Smooth muscle cell (in vitro differentiated cells): Measurements from ENCODE around the gene FGF22. TPM values are rescaled to one million over a fixed set of nuclear protein-coding genes. Genes with fewer than 3 reads are reported as not detected.
"Not testable (repeated sequence)": the region's sequence is repeated elsewhere in the genome, so short reads cannot be mapped to it uniquely, and the experiment has no call there.

Experiments used
- DNase-seq: peaks from one replicate; lab custom pipeline; 2025; ENCODE audit not compliant: unreplicated experiment; lab: John Stamatoyannopoulos, UW
- H2AFZ ChIP-seq: fragments of 200-600 bp; sonication (generic); 2 replicates; pipeline ENCODE4 v1.6.0; 2016; ENCODE audit warnings: antibody characterized with exemption, low read depth, mild to moderate bottlenecking
- H3F3A ChIP-seq: fragments of 200-600 bp; sonication (generic); 2 replicates; pipeline ENCODE4 v1.6.0; 2017; ENCODE audit warnings: antibody characterized with exemption, low read depth
- H3K27ac ChIP-seq: fragments of 200-600 bp; sonication (generic); 2 replicates; pipeline ENCODE4 v1.5.1; 2016; ENCODE audit warnings: low read depth, mild to moderate bottlenecking
- H3K27me3 ChIP-seq: fragments of 200-600 bp; sonication (generic); 2 replicates; pipeline ENCODE4 v1.6.1; 2016; ENCODE audit warnings: low read depth, mild to moderate bottlenecking
- H3K36me3 ChIP-seq: fragments of 200-600 bp; sonication (generic); 2 replicates; pipeline ENCODE4 v1.5.1; 2016; ENCODE audit warnings: low read depth
- H3K4me1 ChIP-seq: fragments of 200-600 bp; sonication (generic); 2 replicates; pipeline ENCODE4 v1.5.1; 2016; ENCODE audit warnings: low read depth
- H3K4me2 ChIP-seq: fragments of 200-600 bp; sonication (generic); 2 replicates; pipeline ENCODE4 v1.6.0; 2016; ENCODE audit warnings: mild to moderate bottlenecking
- H3K4me3 ChIP-seq: fragments of 200-600 bp; sonication (generic); 2 replicates; pipeline ENCODE4 v1.5.1; 2016; ENCODE audit warnings: mild to moderate bottlenecking
- H3K79me2 ChIP-seq: fragments of 200-600 bp; sonication (generic); 2 replicates; pipeline ENCODE4 v1.6.0; 2016; ENCODE audit warnings: low read depth, mild to moderate bottlenecking
- H3K9ac ChIP-seq: fragments of 200-600 bp; sonication (generic); 2 replicates; pipeline ENCODE4 v1.6.0; 2016; ENCODE audit warnings: low read depth
- H3K9me3 ChIP-seq: fragments of 200-600 bp; sonication (generic); replicated peaks from 2 replicates; pipeline ENCODE4 v1.5.1; 2016; ENCODE audit warnings: low read depth
- H4K20me1 ChIP-seq: fragments of 200-600 bp; sonication (generic); 2 replicates; pipeline ENCODE4 v1.6.0; 2016; ENCODE audit warnings: low read depth
- WGBS: methylation state at CpG from one replicate; pipeline ENCODE4 v1.1.7; 2016; ENCODE audit warnings: low lambda C conversion rate; 5-methylcytosine and 5-hydroxymethylcytosine counted together
- polyA plus RNA-seq: library from polyadenylated mRNA; unstranded; fragments of >200 nt; fragmentation: Nextera tagmentation; extraction: Ambion mirVana; gene quantifications from 2 replicates; pipeline ENCODE4 v1.2.1, GENCODE V29; 2016
- total RNA-seq: library from RNA; depleted of rRNA; stranded (reverse); fragments of >200 nt; gene quantifications from 2 replicates; pipeline ENCODE4 v1.2.3, GENCODE V29; 2014
- TF ChIP-seq, protein P1 (sequence below): fragments of 200-600 bp; sonication (generic); IDR thresholded peaks from 2 replicates; pipeline ENCODE4 v1.5.1; 2017; ENCODE audit warnings: borderline replicate concordance, mild to moderate bottlenecking, antibody characterized with exemption; ENCODE audit not compliant: insufficient read depth, poor library complexity, severe bottlenecking

The FGF22 gene
- total and polyA plus RNA-seq, 2 experiments from 2014 or later, result 0.18 TPM; not detected in 1

DNA sequence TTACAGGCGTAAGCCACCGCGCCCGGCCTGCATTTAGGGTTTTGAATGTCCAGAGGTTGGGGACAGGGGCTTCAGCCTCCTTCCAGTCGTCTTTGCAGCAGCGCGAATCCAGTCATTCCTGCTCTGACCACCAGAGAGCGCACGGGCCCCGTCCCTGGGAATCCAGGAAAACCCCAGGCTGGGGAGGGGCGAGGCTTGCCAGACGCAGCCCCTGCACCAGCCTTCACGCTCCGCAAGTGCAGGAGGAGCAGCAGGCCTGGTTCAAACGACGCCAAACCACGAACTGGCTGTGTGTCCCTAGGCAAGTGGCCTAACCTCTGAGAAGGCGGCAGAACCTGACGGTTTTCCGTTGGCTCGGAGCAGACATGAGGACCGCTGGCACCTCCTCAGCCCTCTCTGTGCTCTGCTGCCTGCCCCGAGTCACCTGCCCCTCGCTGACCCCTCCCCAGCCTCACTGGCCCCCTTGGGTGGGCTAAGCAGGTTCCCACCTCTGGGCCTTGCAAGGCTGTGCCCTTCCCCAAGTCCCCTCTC is 25.3 kb downstream of the FGF22 start:
- TF ChIP-seq, protein P1, sequence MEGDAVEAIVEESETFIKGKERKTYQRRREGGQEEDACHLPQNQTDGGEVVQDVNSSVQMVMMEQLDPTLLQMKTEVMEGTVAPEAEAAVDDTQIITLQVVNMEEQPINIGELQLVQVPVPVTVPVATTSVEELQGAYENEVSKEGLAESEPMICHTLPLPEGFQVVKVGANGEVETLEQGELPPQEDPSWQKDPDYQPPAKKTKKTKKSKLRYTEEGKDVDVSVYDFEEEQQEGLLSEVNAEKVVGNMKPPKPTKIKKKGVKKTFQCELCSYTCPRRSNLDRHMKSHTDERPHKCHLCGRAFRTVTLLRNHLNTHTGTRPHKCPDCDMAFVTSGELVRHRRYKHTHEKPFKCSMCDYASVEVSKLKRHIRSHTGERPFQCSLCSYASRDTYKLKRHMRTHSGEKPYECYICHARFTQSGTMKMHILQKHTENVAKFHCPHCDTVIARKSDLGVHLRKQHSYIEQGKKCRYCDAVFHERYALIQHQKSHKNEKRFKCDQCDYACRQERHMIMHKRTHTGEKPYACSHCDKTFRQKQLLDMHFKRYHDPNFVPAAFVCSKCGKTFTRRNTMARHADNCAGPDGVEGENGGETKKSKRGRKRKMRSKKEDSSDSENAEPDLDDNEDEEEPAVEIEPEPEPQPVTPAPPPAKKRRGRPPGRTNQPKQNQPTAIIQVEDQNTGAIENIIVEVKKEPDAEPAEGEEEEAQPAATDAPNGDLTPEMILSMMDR, result peak; percentile 92
- H3K9ac ChIP-seq, result no peak overlapping the region
- H2AFZ ChIP-seq, result peak overlapping the region; percentile 69
- H3K9me3 ChIP-seq, result no peaks in the 10 kb centered on the region
- peak overlapping the region; percentile 85 for H3K4me2 ChIP-seq
- DNase-seq, result peak; percentile 70
- no peak overlapping the region for H3K27ac ChIP-seq
- peaks cover 15% of the 10 kb centered on the region for H3K4me1 ChIP-seq
- H3K4me3 ChIP-seq, result no peak overlapping the region
- WGBS, result 16% methylated on average over 24 of the region's 24 CpGs
- peaks cover 27% of the 10 kb centered on the region for H4K20me1 ChIP-seq
- peaks cover 6% of the 10 kb centered on the region for H3F3A ChIP-seq
- H3K27me3 ChIP-seq, result no peaks in the 10 kb centered on the region
- H3K79me2 ChIP-seq, result peaks cover 36% of the 10 kb centered on the region
- H3K36me3 ChIP-seq, result no peaks in the 10 kb centered on the region

DNA sequence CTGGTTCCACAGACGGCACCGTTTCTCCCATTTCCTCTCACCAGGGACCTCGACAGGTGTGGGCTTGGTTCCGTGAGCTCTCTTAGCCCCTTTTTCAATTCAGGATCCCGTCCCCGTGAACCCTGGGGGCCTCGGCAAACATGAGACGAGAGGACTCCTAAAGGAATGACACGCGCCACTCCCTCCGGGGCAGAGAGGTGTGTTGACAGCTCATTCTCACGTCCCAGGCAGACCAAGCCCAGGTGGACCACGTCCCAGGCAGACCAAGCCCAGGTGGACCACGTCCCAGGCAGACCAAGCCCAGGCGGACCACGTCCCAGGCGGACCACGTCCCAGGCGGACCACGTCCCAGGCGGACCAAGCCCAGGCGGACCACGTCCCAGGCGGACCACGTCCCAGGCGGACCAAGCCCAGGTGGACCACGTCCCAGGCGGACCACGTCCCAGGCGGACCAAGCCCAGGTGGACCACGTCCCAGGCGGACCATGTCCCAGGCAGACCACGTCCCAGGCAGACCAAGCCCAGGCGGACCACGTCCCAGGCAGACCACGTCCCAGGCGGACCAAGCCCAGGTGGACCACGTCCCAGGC is 27.4 kb downstream of the FGF22 start:
- WGBS, result 88% methylated on average over 37 of the region's 38 CpGs
- H3K4me2 ChIP-seq, H3K9ac ChIP-seq, H4K20me1 ChIP-seq, H3K36me3 ChIP-seq, H3F3A ChIP-seq, H3K9me3 ChIP-seq, H3K27ac ChIP-seq, DNase-seq, H3K4me3 ChIP-seq, H3K4me1 ChIP-seq, H2AFZ ChIP-seq, H3K27me3 ChIP-seq: not testable (repeated sequence)
- H3K79me2 ChIP-seq, result peaks cover 15% of the 10 kb centered on the region

DNA sequence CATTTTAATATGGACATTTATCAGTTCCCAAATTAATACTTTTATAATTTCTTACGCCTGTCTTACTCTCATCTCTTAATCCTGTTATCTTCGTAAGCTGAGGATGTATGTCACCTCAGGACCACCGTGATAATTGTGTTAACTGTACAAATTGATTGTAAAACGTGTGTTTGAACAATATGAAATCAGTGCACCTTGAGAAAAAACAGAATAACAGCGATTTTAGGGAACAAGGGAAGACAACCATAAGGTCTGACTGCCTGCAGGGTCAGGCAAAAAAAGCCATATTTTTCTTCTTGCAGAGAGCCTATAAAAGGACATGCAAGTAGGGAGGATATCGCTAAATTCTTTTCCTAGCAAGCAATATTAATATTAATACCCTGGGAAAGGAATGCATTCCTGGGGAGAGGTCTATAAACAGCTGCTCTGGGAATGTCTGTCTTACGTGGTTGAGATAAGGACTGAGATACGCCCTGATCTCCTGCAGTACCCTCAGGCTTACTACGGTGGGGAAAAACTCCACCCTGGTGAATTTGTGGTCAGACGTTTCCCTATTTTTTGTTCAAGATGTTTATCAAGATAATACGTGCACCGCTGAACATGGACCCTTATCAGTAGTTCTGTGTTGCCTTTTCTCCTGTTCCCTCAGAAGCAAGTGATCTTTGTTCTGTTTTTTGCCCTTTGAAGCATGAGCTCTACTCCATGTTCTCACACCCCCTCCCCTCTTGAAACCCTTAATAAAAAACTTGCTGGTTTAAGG is 29.2 kb downstream of the FGF22 start:
- H3K9me3 ChIP-seq, H3K79me2 ChIP-seq, H2AFZ ChIP-seq, H3K36me3 ChIP-seq, H4K20me1 ChIP-seq, H3K4me1 ChIP-seq, H3F3A ChIP-seq, H3K4me2 ChIP-seq, H3K4me3 ChIP-seq, H3K27me3 ChIP-seq, H3K9ac ChIP-seq, H3K27ac ChIP-seq, DNase-seq: not testable (repeated sequence)
- WGBS, result 67% methylated on average over 12 of the region's 12 CpGs

- H2AFZ ChIP-seq, result no peak overlapping the region
- DNase-seq, result no peak
Observed at GRCh38 chr19:670609-671075, 31.0 kb downstream of the FGF22 start.

More at GRCh38 chr19:670609-671075, 31.0 kb downstream of the FGF22 start:
- Histone ChIP-seq H3K4me1 (no peaks in the 10 kb centered on the region), H3K27me3 (no peaks in the 10 kb centered on the region), H3K4me2 (no peak overlapping the region), H4K20me1 (no peaks in the 10 kb centered on the region), H3K9me3 (no peaks in the 10 kb centered on the region), H3F3A (peaks cover under 1% of the 10 kb centered on the region), H3K9ac (no peak overlapping the region), H3K27ac (no peak overlapping the region), H3K4me3 (no peak overlapping the region), H3K36me3 (no peaks in the 10 kb centered on the region), H3K79me2 (no peaks in the 10 kb centered on the region)
- TF ChIP-seq, protein P1, result no peak
- 79% methylated on average over 9 of the region's 9 CpGs for WGBS
